SH-SY5Y (cell line): ENCODE results near the gene CDC25A.

Experiments used
- GATA2 ChIP-seq: IDR thresholded peaks from 2 replicates; pipeline ENCODE4 v1.6.1; 2011; ENCODE audit warnings: mild to moderate bottlenecking, low read depth, low read length
- GATA3 ChIP-seq: IDR thresholded peaks from 2 replicates; pipeline ENCODE4 v1.6.1; 2011; ENCODE audit warnings: low read depth, mild to moderate bottlenecking, low read length, moderate library complexity

DNA sequence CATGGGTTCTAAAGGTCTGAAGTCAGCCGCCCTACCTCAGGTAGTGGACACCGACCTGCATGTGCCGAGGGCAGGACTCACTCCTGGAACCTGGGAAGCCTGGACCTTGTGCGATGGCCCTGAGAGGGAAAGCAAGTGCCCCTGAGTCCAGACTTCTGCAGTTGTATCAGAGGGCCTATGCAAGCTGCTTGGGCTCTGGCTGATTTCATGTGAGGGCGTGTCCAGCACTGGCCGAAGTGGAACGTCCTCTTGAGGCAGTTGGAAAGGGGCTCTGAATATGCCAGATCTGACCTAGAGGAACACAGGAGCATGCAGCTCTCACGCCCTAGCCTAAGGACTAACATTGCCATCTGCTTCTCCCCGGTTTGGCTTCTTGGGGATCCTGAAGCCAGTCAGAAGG is 32.5 kb upstream of the CDC25A start:
- no peak for TF ChIP-seq GATA2
- TF ChIP-seq GATA3, result no peak
